22Rv1 (cell line): ENCODE data around the gene TRPC4.

ENCODE experiments used
- CTCF ChIP-seq: fragments of 450-650 bp; IDR thresholded peaks from 2 replicates; pipeline ENCODE4 v1.5.1; 2017; ENCODE audit warnings: mild to moderate bottlenecking
- ZFX ChIP-seq: fragments of 450-650 bp; IDR thresholded peaks from 2 replicates; pipeline ENCODE4 v1.6.1; 2017; ENCODE audit warnings: antibody characterized with exemption, borderline replicate concordance

DNA sequence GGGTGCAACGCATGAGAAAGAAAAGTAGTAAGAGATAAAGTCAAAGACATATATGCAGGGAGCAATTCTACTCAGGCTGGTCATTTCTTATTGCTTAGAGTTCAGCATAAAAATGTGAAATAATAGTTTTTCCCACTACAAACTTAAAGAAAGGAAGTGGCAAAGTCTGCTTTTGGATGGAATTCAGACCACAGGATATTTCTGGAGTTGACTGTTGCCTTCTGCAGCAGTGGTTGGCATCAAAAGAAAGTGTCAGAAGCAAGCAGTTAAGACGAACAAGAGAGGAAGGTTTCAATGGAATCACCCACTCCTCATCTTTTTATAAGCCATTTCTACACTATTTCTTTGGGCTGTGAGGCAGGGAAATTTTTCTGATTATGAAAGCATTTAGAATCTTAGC, 36.2 kb upstream of the TRPC4 start:
- TF ChIP-seq ZFX, result no peak
- TF ChIP-seq CTCF, result no peak
